Measurements from ENCODE around the gene HRH4.

Gene HRH4

DNA sequence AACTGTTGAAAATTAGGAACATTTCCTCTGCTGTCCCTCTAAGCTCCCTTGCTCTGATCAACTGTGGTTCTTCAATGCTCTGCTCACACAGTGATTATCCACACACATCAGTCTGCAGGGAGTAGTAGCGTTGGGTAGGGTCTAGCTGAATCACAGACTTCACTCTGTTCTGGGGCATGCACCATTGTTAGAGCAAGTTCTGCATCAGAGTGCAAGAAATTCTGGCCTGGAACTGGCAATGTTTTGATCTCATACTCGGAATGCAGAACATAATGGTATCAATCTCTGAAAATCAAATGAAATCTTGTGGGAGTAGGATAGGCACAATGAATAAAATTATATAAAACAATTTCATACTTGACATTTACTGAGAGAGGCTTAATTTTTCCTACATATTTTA is 55.3 kb downstream of the HRH4 start:
- DNase-seq, result no peak

DNA sequence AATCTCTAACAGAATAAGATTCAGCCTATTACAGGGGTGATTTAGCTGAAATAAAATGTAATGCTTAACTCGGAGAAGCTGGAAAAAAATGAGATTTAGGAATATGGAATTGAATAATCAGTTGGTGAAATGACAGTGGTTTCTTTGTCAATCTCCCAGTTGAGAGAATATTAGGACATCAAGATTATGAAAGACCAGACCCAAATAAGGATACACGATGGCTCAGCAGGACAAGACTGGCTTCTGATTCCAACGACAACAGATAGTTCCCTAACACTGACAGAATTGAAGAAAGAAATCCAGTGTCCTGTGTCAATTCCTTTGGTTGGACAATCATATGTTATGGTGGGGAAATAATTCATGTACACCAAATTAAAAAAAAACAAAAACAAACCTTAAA is 55.8 kb downstream of the HRH4 start:
- DNase-seq, result no peak

DNA sequence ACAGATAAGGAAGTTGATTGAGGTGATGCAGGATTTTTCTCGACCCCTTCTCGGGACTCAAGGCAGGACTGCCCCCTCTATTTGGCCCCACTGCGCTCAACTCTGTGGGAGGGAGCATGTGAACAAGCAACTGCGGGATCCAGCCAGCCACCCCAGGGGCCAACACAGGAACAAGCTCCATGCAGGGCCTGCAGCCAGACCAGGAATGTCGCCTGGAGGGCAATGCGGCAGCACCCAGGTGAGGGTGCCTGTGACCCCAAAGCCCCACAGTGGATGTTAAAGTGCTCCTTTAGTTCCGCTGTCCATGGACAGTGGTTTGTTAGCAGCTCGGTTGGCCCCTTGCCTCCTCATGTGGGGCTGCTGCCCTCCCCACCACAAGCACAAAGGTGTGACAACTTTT is 57.1 kb downstream of the HRH4 start:
- no peak for DNase-seq

DNA sequence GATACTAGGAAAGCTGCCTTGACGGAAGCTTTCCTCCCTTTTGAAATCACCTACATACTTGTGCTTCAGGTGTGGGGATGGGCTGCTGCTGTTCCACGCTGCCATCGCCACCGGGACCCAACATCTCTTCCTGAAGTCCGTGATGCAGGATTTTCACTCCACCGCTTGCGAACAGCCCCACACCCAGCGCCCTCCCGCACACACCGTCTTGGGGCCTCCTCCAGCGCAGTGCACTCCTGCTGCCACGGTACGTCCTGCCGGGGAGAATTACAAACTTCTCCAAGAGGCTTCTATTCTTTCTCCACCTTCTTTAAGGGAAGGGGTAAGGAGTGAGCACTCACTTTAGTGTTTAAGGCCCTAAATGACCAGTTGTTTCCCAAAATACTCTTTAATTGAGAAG is 58.2 kb downstream of the HRH4 start:
- no peak for DNase-seq

All from CD4-positive, alpha-beta T cell treated with Interleukin-10 for 1 hour (primary cell).